Natural killer cell treated with Interleukin-12 subunit alpha and Interleukin-12 subunit beta and Interleukin-15 and Interleukin-18, amount 100 ng/mL, for 72 hours (primary cell): ENCODE measurements around the gene PAH. TPM values are rescaled to one million over a fixed set of nuclear protein-coding genes. Genes with fewer than 3 reads are reported as not detected.
"Not testable (repeated sequence)": the region's sequence is repeated elsewhere in the genome, so short reads cannot be mapped to it uniquely, and the experiment has no call there.

Experiments
- ATAC-seq, 2 donors: fragments of 150-1000 bp; cut with Tn5 transposase in 1 of 2; sonication (Bioruptor Pico), chemical (Tn5 transposase) in 1 of 2; 2 replicates each; pipeline ENCODE4 v1.10.0; 2021
- DNase-seq: peaks from one replicate; pipeline ENCODE4 v3.0.0; 2022; ENCODE audit warnings: low spot score
- H3K27ac Mint-ChIP-seq, 2 donors: 1 replicate in 1 of 2; 2 replicates in 1 of 2; pipeline ENCODE4 v1.8.0; 2022; ENCODE audit warnings: mixed read lengths in 2 of 2, mild to moderate bottlenecking in 1 of 2, moderate library complexity in 1 of 2
- H3K27me3 Mint-ChIP-seq, 2 donors: 1 replicate in 1 of 2; 2 replicates in 1 of 2; pipeline ENCODE4 v1.8.0; 2022; ENCODE audit warnings: mixed read lengths in 2 of 2
- H3K36me3 Mint-ChIP-seq: one replicate; pipeline ENCODE4 v1.8.0; 2022; ENCODE audit warnings: mixed read lengths
- H3K4me1 Mint-ChIP-seq, 2 donors: 1 replicate in 1 of 2; 2 replicates in 1 of 2; pipeline ENCODE4 v1.8.0; 2022; ENCODE audit warnings: low read depth in 2 of 2, mixed read lengths in 2 of 2, mild to moderate bottlenecking in 1 of 2
- H3K4me3 Mint-ChIP-seq: one replicate; pipeline ENCODE4 v1.8.0; 2022; ENCODE audit warnings: mixed read lengths
- H3K9me3 Mint-ChIP-seq: 2 replicates; pipeline ENCODE4 v1.8.0; 2022; ENCODE audit warnings: mixed read lengths
- total RNA-seq, 2 donors: library from RNA; stranded (reverse); gene quantifications; one replicate each; pipeline ENCODE4 v1.2.3, GENCODE V29; 2022

PAH gene
- total RNA-seq, 2 donors from 2014 or later = not detected

DNA sequence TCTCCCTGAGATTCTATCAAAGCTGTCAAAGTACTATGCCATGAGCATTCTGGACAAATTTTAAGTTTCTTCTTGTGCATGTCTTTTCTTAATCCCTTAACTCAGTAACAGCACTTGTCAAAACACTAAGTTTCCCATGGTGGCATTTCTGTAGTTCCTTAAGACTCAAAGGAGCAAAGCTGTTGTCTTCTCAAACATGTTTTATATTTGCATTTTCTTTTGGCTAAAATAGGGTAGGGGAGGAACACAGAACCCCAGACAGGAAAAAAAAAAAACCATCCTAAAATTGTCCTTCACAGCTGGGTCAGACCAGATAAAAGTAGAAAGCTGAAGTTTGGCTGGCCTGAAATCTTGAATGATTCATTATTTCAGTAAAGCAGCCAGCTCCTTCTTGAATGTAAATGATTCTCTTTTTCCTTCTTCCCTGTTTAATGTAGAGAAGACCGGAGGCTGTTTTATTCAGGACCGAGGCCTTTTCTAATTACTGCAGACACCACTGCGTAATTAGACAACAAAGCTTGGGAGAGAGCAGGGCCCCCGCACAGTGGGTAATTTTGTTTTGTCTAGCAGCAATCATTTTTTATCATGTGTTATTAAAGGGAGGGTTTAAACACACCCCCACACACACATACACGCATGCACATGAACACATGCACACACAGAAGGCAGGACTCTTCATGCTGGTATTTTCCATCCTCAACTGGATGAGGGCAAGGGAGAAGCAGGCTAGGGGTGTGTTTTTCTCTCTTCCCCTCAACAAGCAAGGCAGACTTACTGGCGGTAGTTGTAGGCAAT lies 51.0 kb downstream of the PAH start:
- Mint-ChIP-seq H3K4me1 (no peaks in the 10 kb centered on the region), H3K9me3 (no peaks in the 10 kb centered on the region), H3K27me3 (no peaks in the 10 kb centered on the region), H3K36me3 (no peaks in the 10 kb centered on the region), H3K4me3 (no peak overlapping the region), H3K27ac (no peak overlapping the region)
- ATAC-seq (no peak), DNase-seq (no peak)

DNA sequence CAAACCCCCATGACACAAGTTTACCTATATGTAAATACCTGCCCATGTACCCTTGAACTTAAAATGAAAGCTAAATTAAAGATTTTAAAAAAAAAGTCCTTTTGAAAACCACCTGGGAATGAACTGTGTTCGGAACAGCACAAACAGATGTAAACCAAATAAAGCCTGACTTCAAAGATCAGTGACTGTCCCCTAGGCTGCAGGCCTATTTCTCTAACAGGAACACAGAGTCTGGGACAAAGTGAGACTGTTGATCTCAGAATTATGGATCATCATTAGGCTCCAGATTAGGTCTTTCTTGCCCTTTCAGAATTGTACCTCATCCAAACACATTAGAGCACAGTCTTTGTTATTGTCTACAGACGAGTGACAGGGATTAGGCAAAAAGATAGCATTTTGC lies 54.6 kb downstream of the PAH start:
- DNase-seq (no peak), ATAC-seq (no peak)
- H3K27ac Mint-ChIP-seq = no peak overlapping the region
- peaks cover 0 to 6% of the 10 kb centered on the region in 2 donors for H3K27me3 Mint-ChIP-seq
- no peaks in the 10 kb centered on the region for H3K36me3 Mint-ChIP-seq
- peaks cover 5% of the 10 kb centered on the region for H3K9me3 Mint-ChIP-seq
- H3K4me3 Mint-ChIP-seq = no peak overlapping the region
- H3K4me1 Mint-ChIP-seq = no peaks in the 10 kb centered on the region

DNA sequence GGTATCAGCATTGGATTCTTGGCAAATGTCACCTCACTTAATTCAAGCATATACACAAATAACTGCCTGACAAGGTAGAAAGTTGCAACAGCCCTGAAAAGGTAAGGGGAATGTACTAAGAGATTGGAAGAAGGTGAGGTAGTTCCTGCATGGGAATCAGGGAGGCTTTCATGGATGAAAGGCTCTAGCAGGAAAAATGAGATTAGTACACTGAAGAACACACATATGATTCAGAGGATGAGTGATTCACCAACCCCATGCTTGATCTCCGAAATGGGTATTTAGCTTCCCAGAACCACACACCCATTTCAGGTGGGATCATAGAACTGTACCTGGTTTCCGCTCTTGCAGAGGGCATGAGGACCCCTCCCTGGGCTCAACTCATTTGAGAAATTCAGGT lies 65.8 kb downstream of the PAH start:
- H3K4me1 Mint-ChIP-seq = no peaks in the 10 kb centered on the region
- no peaks in the 10 kb centered on the region for H3K36me3 Mint-ChIP-seq
- H3K9me3 Mint-ChIP-seq = peaks cover 13% of the 10 kb centered on the region
- DNase-seq (no peak), ATAC-seq (no peak)
- no peak overlapping the region for H3K4me3 Mint-ChIP-seq
- H3K27ac Mint-ChIP-seq = no peak overlapping the region
- H3K27me3 Mint-ChIP-seq = peaks cover 2 to 25% of the 10 kb centered on the region in 2 donors

DNA sequence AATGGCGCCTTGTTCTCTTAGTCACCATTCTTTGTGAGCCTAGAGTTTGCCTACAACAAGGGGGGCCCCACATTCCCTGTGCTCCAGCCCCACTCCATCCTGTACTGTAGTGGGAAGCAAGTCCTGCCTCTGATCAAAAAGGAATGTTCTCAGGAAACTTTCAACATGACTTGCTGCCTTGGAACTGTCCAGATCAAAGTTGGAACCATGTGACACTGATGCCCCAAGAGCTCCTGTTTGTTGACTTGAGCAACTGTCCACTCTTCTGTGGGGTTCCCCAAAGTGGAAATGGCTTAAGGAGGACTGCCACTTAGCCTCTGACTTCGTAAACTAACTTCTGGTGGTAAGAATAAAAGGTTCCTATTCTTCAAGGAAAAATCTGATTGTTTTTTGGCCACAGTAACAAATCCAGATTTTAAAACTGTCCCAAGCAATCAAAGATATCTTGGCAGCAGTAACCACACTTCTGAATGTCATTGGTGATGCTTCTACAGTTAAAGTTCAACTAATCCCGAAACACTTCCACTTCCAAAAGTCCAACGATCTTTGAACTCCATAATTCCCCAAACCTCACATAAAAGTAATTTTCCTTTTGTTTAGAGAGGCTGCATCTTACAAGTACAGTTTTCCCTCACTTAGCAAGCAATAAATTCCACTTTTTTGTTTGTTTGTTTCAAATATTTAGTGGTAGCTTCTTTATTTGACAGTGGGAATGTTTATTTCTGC lies 67.2 kb downstream of the PAH start:
- no peak overlapping the region for H3K27ac Mint-ChIP-seq
- H3K36me3 Mint-ChIP-seq = no peaks in the 10 kb centered on the region
- DNase-seq = no peak
- peaks cover 13% of the 10 kb centered on the region for H3K9me3 Mint-ChIP-seq
- H3K27me3 Mint-ChIP-seq = peaks cover 2 to 20% of the 10 kb centered on the region in 2 donors
- no peak overlapping the region for H3K4me3 Mint-ChIP-seq
- no peaks in the 10 kb centered on the region for H3K4me1 Mint-ChIP-seq
- ATAC-seq = no peak

DNA sequence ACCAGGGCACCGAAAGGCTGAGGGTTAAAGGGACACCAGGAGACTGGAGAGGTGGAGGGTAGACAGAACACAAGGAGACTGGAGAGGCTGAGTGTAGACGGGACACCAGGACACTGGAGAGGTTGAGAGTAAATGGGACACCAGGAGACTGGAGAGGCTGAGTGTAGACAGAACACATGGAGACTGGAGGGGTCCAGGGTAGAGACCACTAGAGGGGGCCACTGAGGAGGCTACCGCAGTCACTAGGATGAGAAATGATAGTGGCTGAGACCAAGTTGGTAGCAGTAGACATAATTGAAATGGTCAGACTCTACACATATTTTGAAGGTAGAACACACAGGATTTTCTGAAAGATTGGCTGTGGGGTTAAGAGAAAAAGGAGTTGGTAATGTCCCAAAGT lies 68.2 kb downstream of the PAH start:
- H3K36me3 Mint-ChIP-seq = no peaks in the 10 kb centered on the region
- ATAC-seq (no peak), DNase-seq (no peak)
- H3K4me3 Mint-ChIP-seq = no peak overlapping the region
- no peak overlapping the region for H3K27ac Mint-ChIP-seq
- peaks cover 13% of the 10 kb centered on the region for H3K9me3 Mint-ChIP-seq
- peaks cover 0 to 12% of the 10 kb centered on the region in 2 donors for H3K27me3 Mint-ChIP-seq
- no peaks in the 10 kb centered on the region for H3K4me1 Mint-ChIP-seq

DNA sequence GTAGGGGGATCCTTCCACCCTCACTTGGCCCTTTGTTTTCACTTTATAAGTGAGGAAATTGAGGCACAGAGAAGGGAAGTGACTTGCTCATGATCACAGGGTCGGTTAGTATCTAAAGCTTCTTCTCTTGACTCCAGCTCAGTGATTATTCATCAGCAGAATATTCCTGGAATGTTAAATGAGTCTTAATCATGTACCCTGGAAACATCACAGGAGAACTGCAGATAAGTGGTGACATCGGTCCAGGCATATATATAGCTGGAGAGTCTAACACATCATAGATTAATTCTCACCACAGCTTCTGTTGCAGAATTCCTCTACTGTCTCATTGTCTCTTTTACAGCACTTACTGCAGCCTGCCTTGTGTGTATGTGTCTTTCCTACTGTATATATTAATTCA lies 69.9 kb downstream of the PAH start:
- no peaks in the 10 kb centered on the region for H3K36me3 Mint-ChIP-seq
- no peak for DNase-seq
- H3K27me3 Mint-ChIP-seq = peaks cover 0 to 12% of the 10 kb centered on the region in 2 donors
- H3K4me1 Mint-ChIP-seq = no peaks in the 10 kb centered on the region
- H3K27ac Mint-ChIP-seq = no peak overlapping the region
- peaks cover 13% of the 10 kb centered on the region for H3K9me3 Mint-ChIP-seq
- no peak for ATAC-seq
- H3K4me3 Mint-ChIP-seq = no peak overlapping the region

DNA sequence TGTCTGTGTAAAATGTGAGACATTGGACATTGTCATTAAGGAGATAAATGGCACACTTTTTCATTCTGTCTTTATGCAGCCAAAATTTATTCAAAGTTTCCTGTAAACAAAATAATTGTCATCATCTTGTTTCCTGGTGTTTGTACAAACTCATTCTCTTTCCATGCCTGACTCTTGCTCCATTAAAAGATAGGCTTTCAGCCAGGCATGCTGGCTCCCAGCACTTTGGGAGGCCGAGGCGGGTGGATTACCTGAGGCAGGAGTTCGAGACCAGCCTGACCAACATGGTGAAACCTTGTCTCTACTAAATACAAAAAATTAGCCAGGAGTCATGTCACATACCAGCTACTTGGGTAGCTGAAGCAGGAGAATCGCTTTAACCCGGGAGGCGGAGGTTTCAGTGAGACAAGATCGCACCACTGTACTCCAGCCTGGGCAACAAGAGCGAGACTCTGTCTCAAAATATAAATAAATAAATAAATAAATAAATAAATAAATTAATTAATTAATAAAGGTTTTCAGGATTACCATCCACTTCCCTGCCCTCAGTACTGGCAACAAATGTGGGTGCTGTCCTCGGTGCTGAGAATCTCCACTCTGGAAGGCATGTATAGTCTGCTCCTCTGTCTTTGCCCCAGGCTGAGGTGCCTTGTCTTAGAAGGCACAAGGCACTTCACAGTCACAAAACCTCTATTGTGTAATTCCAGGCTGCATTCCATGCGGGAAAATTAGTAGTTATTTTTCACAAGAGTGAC lies 83.2 kb downstream of the PAH start:
- Mint-ChIP-seq H3K27ac (no peak overlapping the region), H3K27me3 (no peaks in the 10 kb centered on the region)

DNA sequence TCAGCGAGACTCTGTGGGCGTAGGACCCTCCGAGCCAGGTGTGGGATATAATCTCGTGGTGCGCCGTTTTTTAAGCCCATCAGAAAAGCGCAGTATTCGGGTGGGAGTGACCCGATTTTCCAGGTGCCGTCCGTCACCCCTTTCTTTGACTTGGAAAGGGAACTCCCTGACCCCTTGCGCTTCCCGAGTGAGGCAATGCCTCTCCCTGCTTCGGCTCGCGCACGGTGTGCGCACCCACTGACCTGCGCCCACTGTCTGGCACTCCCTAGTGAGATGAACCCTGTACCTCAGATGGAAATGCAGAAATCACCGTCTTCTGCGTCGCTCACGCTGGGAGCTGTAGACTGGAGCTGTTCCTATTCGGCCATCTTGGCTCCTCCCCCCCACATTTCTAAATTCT lies 84.2 kb downstream of the PAH start:
- H3K27me3 Mint-ChIP-seq, H3K36me3 Mint-ChIP-seq, H3K9me3 Mint-ChIP-seq, H3K4me3 Mint-ChIP-seq, H3K4me1 Mint-ChIP-seq, ATAC-seq, H3K27ac Mint-ChIP-seq, DNase-seq: not testable (repeated sequence)

More for the DNA sequence above, 83.2 kb downstream of the PAH start:
- no peak for DNase-seq
- Mint-ChIP-seq H3K36me3 (no peaks in the 10 kb centered on the region), H3K4me3 (no peak overlapping the region), H3K4me1 (no peaks in the 10 kb centered on the region), H3K9me3 (peaks cover 4% of the 10 kb centered on the region)
- ATAC-seq = no peak

DNA sequence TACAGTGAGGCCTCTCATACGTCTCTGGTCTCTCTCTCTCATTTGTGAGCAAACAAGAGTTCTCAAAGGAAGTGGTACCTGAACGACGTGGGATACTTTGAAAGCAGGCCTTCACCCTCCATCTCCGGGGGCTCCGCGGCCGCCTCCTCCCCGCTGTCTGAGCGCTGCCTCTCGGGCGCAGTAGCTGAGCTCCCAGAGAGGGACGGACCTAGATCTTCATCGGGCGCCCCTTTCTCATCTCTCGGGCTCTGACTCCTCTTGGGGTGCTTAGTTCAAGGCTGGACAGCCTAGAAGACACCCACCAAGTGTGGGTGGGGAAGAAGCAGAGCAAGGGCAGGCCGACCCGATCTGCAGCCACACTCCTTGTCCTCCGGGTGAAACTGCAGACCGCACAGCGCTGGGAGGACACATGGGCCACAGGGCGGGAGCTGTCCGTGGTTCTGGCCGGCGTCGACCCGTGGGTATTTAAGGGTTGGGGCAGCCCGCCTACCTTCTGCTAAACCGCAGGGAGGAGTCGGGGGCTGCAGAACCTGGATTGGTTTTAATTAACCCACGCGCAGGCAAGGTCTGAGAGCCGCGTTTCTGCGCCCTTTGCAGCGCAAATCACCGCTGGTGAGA lies 92.7 kb downstream of the PAH start:
- ATAC-seq = no peak
- H3K4me1 Mint-ChIP-seq = no peaks in the 10 kb centered on the region
- DNase-seq = no peak
- H3K27ac Mint-ChIP-seq = no peak overlapping the region
- H3K27me3 Mint-ChIP-seq = peaks cover 11 to 21% of the 10 kb centered on the region in 2 donors
- H3K9me3 Mint-ChIP-seq = peaks cover 3% of the 10 kb centered on the region
- no peaks in the 10 kb centered on the region for H3K36me3 Mint-ChIP-seq
- H3K4me3 Mint-ChIP-seq = no peak overlapping the region

DNA sequence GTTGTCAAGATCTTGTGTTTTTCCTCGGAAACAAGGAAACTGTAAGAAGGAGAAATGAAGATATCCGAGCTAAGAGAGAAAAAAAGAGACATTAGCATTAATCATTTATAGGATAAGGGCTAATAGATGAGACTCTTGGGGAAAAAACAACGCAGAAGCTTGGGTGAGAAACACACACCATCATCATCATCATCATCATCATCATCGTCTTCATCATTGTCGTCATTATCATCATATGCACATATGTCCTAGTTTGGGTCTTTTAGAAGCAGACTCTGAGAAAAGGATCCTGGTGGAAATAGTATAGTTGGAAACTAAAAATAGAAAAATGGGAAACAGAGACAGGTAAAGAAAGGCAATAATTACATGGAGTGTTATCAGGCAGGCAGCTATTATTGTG lies 95.9 kb downstream of the PAH start:
- ATAC-seq = no peak
- Mint-ChIP-seq H3K36me3 (no peaks in the 10 kb centered on the region), H3K27ac (no peak overlapping the region), H3K4me3 (no peak overlapping the region), H3K9me3 (peaks cover 3% of the 10 kb centered on the region), H3K27me3 (peaks cover 11 to 20% of the 10 kb centered on the region in 2 donors), H3K4me1 (no peaks in the 10 kb centered on the region)
- no peak for DNase-seq

DNA sequence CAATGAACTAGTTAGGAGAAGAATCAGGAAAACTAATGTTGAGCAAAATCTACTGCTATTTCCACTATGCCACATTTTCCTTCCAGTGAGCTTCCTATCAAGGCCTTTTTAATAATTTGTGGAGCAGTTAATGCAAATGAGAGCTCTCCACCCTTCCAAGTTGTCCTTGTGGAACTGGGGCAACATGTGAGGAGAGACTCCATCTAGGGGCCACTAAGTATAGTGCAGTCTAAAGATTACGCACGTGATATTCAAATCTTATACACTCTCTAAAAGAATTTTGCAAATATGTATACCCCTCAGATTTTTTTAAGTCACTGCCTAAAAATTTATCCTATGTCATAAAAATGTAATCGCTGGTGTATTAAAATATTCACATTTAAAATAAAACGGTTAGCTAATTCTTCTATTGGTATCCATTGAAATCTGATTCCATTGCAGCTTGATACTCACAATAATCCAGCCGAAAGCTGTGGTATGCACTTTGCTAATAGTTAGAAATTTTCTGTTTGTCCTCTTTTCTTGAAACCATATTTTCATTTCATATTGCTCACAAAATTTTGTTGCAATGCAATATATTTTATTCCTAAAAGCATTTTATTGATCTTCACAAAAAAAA lies 100.1 kb downstream of the PAH start:
- no peak overlapping the region for H3K27ac Mint-ChIP-seq
- peaks cover 8 to 28% of the 10 kb centered on the region in 2 donors for H3K27me3 Mint-ChIP-seq
- ATAC-seq (no peak), DNase-seq (no peak)
- no peaks in the 10 kb centered on the region for H3K36me3 Mint-ChIP-seq
- no peaks in the 10 kb centered on the region for H3K9me3 Mint-ChIP-seq
- no peaks in the 10 kb centered on the region for H3K4me1 Mint-ChIP-seq
- H3K4me3 Mint-ChIP-seq = no peak overlapping the region

DNA sequence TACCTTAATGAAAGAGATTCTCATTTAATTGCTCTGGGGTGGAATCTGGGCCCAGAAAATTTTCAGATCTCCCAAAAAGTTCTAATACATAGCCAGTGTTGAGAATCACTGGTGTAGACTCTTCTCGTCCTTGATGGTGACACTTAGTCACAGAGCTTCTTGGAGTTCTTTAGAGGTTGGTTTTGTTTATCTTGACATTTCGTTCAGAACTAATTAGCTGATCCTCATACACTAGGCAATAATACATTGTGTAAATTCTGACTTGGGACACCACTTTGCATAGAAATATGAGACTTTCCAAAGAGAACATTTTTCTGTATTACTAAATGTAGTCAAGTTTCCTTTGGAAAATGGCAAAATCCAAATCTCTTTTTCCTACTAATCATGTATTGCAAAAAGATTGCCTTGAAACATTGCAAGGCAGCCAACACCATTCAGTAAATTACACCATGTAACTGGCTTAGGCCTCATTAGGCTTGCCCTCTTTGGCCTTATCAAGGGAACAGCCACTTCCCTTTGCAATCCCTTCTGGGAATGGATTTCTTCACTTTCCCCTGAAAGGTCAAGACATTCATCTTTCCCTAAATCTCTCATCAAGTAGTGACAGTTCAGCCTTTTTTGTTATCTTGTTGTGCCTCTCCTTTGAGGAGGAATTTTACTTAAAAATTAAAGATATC lies 102.2 kb downstream of the PAH start:
- no peak for DNase-seq
- peaks cover 9 to 34% of the 10 kb centered on the region in 2 donors for H3K27me3 Mint-ChIP-seq
- no peaks in the 10 kb centered on the region for H3K36me3 Mint-ChIP-seq
- ATAC-seq = no peak
- no peaks in the 10 kb centered on the region for H3K9me3 Mint-ChIP-seq
- no peaks in the 10 kb centered on the region for H3K4me1 Mint-ChIP-seq
- H3K4me3 Mint-ChIP-seq = no peak overlapping the region
- H3K27ac Mint-ChIP-seq = no peak overlapping the region

DNA sequence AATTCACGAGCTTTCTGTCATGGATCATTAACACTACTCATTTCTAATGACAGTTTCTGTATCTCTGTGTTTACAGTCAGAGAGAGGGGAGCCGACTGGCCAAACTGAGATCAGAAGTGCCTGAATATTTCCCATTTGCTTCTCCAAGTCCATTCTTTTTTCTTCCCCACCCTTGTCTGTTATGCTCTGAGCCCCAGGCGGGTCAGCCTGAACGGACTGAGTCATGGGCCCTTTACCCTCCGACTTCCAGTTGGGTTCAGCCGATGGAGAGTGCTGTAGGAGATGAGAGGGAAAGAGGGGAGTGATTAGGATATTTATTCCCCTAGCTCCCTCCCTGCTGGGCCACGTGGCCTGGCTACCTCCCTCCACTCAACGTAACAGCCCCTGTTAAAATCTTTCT lies 104.7 kb downstream of the PAH start:
- Mint-ChIP-seq H3K36me3 (no peaks in the 10 kb centered on the region), H3K27ac (no peak overlapping the region), H3K4me3 (no peak overlapping the region), H3K27me3 (peaks cover 9 to 35% of the 10 kb centered on the region in 2 donors), H3K9me3 (no peaks in the 10 kb centered on the region), H3K4me1 (no peaks in the 10 kb centered on the region)
- ATAC-seq = no peak
- no peak for DNase-seq
